Measurements from ENCODE around the gene MAD1L1. TPM values are rescaled to one million over a fixed set of nuclear protein-coding genes. Genes with fewer than 3 reads are reported as not detected.

MAD1L1 gene
- total and polyA plus RNA-seq, 4 donors = 12.8 to 20.7 (median 16.5) TPM

GRCh38 chr7:2118630-2119190 lies 114.0 kb downstream of the MAD1L1 start:
- DNase-seq (ENCODE audit: low spot score) = no peak
- H3K9ac ChIP-seq (ENCODE audit: low read depth in 1 of 2, low read length in 2 of 2) = no peak overlapping the region
- WGBS = 96% methylated on average over 25 of the region's 25 CpGs
- no peaks in the 10 kb centered on the region for H3K9me3 ChIP-seq (ENCODE audit: control insufficient read depth in 4 of 4, low read length in 3 of 4)
- no peaks in the 10 kb centered on the region for H3K27me3 ChIP-seq (ENCODE audit: control insufficient read depth in 4 of 4, insufficient read depth in 4 of 4, low read length in 3 of 4)
- H3K27ac ChIP-seq (ENCODE audit: low read depth in 1 of 2, low read length in 2 of 2) = no peak overlapping the region
- no peak overlapping the region for H3K4me3 ChIP-seq (ENCODE audit: low read depth in 1 of 3, low read length in 3 of 3)
- no peaks in the 10 kb centered on the region for H3K36me3 ChIP-seq (ENCODE audit: control insufficient read depth in 4 of 4, insufficient read depth in 3 of 4, low read depth in 1 of 4, low read length in 3 of 4)
- no peaks in the 10 kb centered on the region for H3K4me1 ChIP-seq (ENCODE audit: control insufficient read depth in 4 of 4, insufficient read depth in 4 of 4, low read length in 3 of 4)
- TF ChIP-seq MAX (IDR thresholded peaks at IDR 0.05) (no peak), NR2F2 (IDR thresholded peaks at IDR 0.05) (no peak), REST (IDR thresholded peaks at IDR 0.05) (no peak), SP1 (IDR thresholded peaks at IDR 0.05) (no peak), RAD21 (IDR thresholded peaks at IDR 0.05) (no peak), TAF1 (conservative IDR thresholded peaks at IDR 0.05) (no peak), YY1 (IDR thresholded peaks at IDR 0.05) (no peak), RXRA (IDR thresholded peaks at IDR 0.05) (no peak), CTCF (IDR thresholded peaks at IDR 0.05; ENCODE audit: low read depth, low read length, missing input control) (no peak), FOXA2 (IDR thresholded peaks at IDR 0.05) (no peak), HNF4A (conservative IDR thresholded peaks at IDR 0.05) (no peak), FOXA1 (IDR thresholded peaks at IDR 0.05) (no peak), EGR1 (IDR thresholded peaks at IDR 0.05; ENCODE audit: low read depth in 2 of 2) (no peak), ZBTB33 (IDR thresholded peaks at IDR 0.05) (no peak), GABPA (IDR thresholded peaks at IDR 0.05 in 1 of 2, conservative IDR thresholded peaks at IDR 0.05 in 1 of 2) (no peak), ATF3 (IDR thresholded peaks at IDR 0.05) (no peak), HNF4G (IDR thresholded peaks at IDR 0.05) (no peak)
